ENCODE measurements around the gene SLCO2A1. TPM values are rescaled to one million over a fixed set of nuclear protein-coding genes. Genes with fewer than 3 reads are reported as not detected.

SLCO2A1 gene
- total and polyA plus RNA-seq, 2 experiments from 2014 or later = 0.31 to 1.0 TPM

DNA sequence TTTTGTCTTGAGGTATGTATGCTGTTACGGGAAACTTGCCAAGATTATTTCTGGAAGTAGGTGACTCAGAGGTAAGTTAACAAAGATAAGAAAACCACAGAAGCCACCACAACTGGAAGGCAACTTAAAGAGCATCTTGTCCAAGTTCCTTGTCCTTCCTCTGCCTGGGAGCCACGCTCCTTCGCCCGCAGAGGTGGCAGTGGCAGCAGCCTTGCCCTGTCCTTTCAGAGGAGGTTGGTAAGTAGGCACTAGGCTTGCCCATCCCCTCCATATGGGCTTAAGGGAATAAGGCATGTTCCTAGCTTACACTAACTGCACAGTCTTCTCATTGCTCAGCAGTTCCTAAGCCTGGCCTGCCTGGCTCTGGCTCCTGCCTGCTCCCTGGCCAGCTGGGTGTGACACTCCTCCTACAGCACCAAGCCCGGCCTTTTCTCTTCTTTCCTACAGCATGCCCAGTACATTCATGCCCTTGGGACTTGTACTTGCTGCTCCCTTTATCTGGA is 86.0 kb downstream of the SLCO2A1 start:
- Histone ChIP-seq H4K20me1 (replicated peaks; ENCODE audit: insufficient read depth) (no peaks in the 10 kb centered on the region), H3K4me2 (no peak overlapping the region), H3K79me2 (replicated peaks; ENCODE audit: insufficient read depth) (no peaks in the 10 kb centered on the region), H3F3A (replicated peaks; ENCODE audit: low read depth) (no peaks in the 10 kb centered on the region), H3K4me3 (no peak overlapping the region), H3K36me3 (ENCODE audit: insufficient read depth) (no peaks in the 10 kb centered on the region), H3K4me1 (ENCODE audit: insufficient read depth) (no peaks in the 10 kb centered on the region), H2AFZ (no peak overlapping the region), H3K27ac (ENCODE audit: low read depth) (no peak overlapping the region), H3K27me3 (ENCODE audit: insufficient read depth) (no peaks in the 10 kb centered on the region), H3K9me2 (ENCODE audit: insufficient read depth) (no peaks in the 10 kb centered on the region)
- H3K4me3 Mint-ChIP-seq = no peak overlapping the region
- peaks cover 9% of the 10 kb centered on the region for H3K4me1 Mint-ChIP-seq
- peaks cover 2% of the 10 kb centered on the region for H3K27me3 Mint-ChIP-seq (ENCODE audit: insufficient read depth, low read depth, poor library complexity)
- no peaks in the 10 kb centered on the region for H3K36me3 Mint-ChIP-seq (ENCODE audit: low read depth)
- H3K9me3 Mint-ChIP-seq = no peaks in the 10 kb centered on the region; the same call in 2 of the 3 replicates
- H3K27ac Mint-ChIP-seq = no peak overlapping the region
- ATAC-seq = no peak
- TF ChIP-seq STAT1 (IDR thresholded peaks at IDR 0.05; ENCODE audit: unreplicated experiment) = no peak
- no peak for TF ChIP-seq ZNF331 (CRISPR knock-in tag; IDR thresholded peaks at IDR 0.05; ENCODE audit: low read depth)
- no peak for TF ChIP-seq POLR2AphosphoS5 (IDR thresholded peaks at IDR 0.05; ENCODE audit: low read depth)
- TF ChIP-seq EZH2phosphoT487 (IDR thresholded peaks at IDR 0.05; ENCODE audit: unreplicated experiment) = no peak
- TF ChIP-seq CTCF (conservative IDR thresholded peaks at IDR 0.05; ENCODE audit: low read depth in 2 of 2) = no peak
- no peak for TF ChIP-seq REST (IDR thresholded peaks at IDR 0.05; ENCODE audit: unreplicated experiment)
- no peak for TF ChIP-seq ZNF114 (CRISPR knock-in tag; IDR thresholded peaks at IDR 0.05)
- TF ChIP-seq CREB1 (CRISPR knock-in tag; IDR thresholded peaks at IDR 0.05; ENCODE audit: low read depth) = no peak
- no peak for TF ChIP-seq EZH2 (IDR thresholded peaks at IDR 0.05; ENCODE audit: low read depth, unreplicated experiment)
- no peak for TF ChIP-seq ZNF462 (CRISPR knock-in tag; IDR thresholded peaks at IDR 0.05)
- TF ChIP-seq JUNB (IDR thresholded peaks at IDR 0.05; ENCODE audit: unreplicated experiment) = no peak
- no peak for TF ChIP-seq NANOG (IDR thresholded peaks at IDR 0.05; ENCODE audit: borderline replicate concordance)
- TF ChIP-seq, protein P1, sequence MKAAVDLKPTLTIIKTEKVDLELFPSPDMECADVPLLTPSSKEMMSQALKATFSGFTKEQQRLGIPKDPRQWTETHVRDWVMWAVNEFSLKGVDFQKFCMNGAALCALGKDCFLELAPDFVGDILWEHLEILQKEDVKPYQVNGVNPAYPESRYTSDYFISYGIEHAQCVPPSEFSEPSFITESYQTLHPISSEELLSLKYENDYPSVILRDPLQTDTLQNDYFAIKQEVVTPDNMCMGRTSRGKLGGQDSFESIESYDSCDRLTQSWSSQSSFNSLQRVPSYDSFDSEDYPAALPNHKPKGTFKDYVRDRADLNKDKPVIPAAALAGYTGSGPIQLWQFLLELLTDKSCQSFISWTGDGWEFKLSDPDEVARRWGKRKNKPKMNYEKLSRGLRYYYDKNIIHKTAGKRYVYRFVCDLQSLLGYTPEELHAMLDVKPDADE (IDR thresholded peaks at IDR 0.05) = no peak
- DNase-seq (ENCODE audit: low spot score) = no peak

All from GM23338 (cell line).